Retinal pigment epithelial cell (primary cell): Measurements from ENCODE around the gene GABARAPL2.

ENCODE experiments used
- DNase-seq: peaks from one replicate; pipeline ENCODE4 v3.0.0-alpha.2; 2010; ENCODE audit warnings: low read depth
- H3K4me3 ChIP-seq: 2 replicates; pipeline ENCODE4 v1.5.1; 2011; ENCODE audit warnings: mild to moderate bottlenecking, low read length, control low read depth, moderate library complexity
- TF ChIP-seq, protein P1 (sequence below): conservative IDR thresholded peaks from 2 replicates; pipeline ENCODE4 v1.5.1; 2011; ENCODE audit warnings: low read depth, low read length, control low read depth, inconsistent platforms

GABARAPL2 gene

DNA sequence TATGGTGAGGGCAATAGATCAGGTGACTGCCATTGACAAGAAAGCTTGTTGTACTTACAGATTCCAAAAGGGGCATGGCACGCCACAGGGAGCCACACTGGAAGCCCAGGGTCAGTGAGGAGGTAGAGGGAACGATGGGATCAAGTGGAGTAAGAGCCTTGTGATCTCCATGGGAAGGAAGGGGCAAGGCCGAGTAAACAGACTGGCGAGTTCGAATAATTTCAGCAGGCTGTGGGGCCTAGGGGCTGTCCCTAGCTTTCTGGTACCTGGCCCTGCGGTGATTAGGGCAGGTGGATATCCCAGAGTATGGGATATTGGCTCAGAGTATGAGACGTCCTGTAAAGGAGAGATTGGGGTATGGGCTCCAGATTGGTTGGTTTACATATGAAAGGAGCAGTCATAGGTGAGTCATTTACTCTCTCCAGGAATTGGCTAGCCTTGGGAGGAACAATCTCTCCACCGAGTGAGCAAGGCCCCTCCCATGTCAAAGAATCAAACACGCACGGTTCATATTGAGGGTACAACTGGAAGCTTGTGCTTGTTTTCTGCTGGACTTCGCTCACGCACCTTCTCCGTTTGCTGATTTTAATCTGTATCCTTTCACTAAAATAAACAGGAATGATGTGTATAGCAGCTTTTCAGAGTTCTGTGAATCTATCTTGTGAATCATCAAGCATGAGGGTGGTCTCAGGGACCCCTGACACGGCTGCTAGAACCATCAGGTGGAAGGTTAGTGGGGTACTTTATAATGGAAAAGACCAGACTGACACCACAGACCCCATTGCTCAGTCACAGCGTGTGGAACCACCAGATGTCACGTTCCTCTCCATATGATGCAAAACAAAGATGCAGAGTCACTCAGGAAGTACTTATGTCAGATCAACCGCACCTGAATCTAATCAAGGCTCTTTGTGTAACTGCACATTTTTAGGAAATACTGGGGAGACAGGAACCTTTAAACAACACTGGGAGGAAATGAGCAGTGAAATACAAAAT is 27.9 kb downstream of the GABARAPL2 start:
- TF ChIP-seq, protein P1, sequence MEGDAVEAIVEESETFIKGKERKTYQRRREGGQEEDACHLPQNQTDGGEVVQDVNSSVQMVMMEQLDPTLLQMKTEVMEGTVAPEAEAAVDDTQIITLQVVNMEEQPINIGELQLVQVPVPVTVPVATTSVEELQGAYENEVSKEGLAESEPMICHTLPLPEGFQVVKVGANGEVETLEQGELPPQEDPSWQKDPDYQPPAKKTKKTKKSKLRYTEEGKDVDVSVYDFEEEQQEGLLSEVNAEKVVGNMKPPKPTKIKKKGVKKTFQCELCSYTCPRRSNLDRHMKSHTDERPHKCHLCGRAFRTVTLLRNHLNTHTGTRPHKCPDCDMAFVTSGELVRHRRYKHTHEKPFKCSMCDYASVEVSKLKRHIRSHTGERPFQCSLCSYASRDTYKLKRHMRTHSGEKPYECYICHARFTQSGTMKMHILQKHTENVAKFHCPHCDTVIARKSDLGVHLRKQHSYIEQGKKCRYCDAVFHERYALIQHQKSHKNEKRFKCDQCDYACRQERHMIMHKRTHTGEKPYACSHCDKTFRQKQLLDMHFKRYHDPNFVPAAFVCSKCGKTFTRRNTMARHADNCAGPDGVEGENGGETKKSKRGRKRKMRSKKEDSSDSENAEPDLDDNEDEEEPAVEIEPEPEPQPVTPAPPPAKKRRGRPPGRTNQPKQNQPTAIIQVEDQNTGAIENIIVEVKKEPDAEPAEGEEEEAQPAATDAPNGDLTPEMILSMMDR: no peak
- no peak for DNase-seq
- H3K4me3 ChIP-seq: no peak overlapping the region

DNA sequence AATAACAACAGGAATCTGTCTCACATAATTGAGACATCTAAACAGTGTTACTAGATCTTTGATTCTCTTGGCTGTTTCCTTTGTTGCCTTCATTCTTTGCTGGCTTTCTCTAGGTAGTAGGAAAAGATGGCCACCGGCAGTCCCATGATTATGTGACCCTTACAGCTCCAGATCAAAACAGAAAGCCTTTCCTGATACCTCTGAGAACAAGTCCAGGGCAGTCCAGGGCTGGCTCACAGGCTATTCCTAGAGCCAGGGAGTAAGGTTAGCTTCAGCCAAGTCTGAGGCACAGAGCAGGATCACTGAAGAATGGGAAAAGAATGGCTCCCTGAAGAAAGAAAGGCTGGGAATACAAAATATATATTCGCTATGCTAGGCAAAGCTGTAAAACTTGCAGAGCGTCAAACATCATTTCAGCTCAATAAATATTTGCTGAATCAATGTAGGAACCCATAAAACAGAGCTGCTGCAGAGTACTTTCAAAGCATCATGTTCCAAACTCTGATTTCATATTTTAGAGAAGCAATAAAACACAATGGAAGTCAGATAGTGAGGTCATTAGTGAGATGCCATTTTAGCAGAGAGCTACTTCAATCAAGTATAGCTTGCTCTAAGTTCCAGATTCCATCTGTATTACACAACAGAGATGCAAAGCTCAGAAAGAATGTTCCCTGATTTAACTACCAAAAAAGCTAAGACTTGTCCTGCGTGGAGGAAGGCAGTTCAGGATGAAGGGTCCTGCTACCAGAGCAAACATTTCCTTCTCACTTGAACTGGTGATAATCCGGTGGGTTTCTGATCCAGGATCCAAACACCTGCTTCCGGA is 33.5 kb downstream of the GABARAPL2 start:
- no peak for DNase-seq
- H3K4me3 ChIP-seq: no peak overlapping the region
- TF ChIP-seq, protein P1: no peak

DNA sequence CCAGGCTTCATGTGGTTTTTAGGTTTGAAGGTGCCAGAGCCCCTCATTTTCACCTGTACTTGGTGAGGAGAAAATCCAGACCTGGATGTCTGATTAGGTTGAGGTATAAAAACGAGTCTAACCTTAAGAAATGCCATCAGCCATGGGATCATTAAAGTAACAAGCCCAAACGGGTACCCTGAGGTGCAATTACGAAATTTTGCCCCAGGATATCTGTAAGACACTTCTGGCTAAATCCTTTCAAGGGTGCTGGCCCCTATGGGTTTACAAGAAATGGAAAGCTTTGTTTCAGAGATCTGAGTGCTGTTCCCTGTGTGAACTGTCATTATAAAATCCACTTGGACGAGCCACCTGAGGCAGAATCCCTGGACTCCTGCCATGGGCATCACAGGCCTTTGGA is 37.1 kb downstream of the GABARAPL2 start:
- TF ChIP-seq, protein P1: no peak
- DNase-seq: no peak
- no peak overlapping the region for H3K4me3 ChIP-seq

GRCh38 chr16:75606507-75606906 is 40.3 kb downstream of the GABARAPL2 start:
- TF ChIP-seq, protein P1: no peak
- H3K4me3 ChIP-seq: no peak overlapping the region
- no peak for DNase-seq

- no peak overlapping the region for H3K4me3 ChIP-seq
- TF ChIP-seq, protein P1: no peak
- peak; percentile 7 for DNase-seq
Observed at GRCh38 chr16:75614066-75614897, 48.1 kb downstream of the GABARAPL2 start.

DNA sequence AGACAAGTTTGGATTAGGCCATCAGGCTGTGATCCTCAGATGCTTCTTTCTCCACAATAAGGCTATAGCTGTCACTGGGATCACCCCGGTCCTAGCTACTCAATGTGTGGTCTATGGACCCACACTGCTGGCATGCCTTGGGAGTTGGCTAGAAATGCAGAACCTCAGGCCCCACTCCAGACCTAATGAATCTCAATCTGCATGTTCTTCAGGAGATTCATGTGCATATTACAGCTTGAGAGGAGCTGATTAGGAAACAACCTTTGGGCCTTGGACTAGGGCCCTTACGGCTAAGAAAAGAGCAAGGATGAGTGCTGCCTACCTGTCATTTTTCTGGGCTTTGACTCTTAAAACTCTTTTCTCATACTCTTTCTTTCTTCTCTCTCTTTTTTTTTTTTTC is 49.4 kb downstream of the GABARAPL2 start:
- TF ChIP-seq, protein P1: no peak
- H3K4me3 ChIP-seq: no peak overlapping the region
- no peak for DNase-seq
